GM10266 (cell line): Measurements from ENCODE around the gene PPP5C.
"Not testable (repeated sequence)": the region's sequence is repeated elsewhere in the genome, so short reads cannot be mapped to it uniquely, and the experiment has no call there.

ENCODE experiments used
- DNase-seq: peaks from one replicate; pipeline ENCODE4 v3.0.0; 2012; ENCODE audit errors: extremely low spot score
- TF ChIP-seq, protein P1 (sequence below): IDR thresholded peaks from 2 replicates; pipeline ENCODE4 v1.5.1; 2012; ENCODE audit warnings: mild to moderate bottlenecking, low read depth; ENCODE audit not compliant: control insufficient read depth, insufficient read depth; ENCODE audit errors: missing control alignments

The PPP5C gene

GRCh38 chr19:46392252-46392801, 45.4 kb downstream of the PPP5C start:
- DNase-seq = no peak
- TF ChIP-seq, protein P1, sequence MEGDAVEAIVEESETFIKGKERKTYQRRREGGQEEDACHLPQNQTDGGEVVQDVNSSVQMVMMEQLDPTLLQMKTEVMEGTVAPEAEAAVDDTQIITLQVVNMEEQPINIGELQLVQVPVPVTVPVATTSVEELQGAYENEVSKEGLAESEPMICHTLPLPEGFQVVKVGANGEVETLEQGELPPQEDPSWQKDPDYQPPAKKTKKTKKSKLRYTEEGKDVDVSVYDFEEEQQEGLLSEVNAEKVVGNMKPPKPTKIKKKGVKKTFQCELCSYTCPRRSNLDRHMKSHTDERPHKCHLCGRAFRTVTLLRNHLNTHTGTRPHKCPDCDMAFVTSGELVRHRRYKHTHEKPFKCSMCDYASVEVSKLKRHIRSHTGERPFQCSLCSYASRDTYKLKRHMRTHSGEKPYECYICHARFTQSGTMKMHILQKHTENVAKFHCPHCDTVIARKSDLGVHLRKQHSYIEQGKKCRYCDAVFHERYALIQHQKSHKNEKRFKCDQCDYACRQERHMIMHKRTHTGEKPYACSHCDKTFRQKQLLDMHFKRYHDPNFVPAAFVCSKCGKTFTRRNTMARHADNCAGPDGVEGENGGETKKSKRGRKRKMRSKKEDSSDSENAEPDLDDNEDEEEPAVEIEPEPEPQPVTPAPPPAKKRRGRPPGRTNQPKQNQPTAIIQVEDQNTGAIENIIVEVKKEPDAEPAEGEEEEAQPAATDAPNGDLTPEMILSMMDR = no peak

DNA sequence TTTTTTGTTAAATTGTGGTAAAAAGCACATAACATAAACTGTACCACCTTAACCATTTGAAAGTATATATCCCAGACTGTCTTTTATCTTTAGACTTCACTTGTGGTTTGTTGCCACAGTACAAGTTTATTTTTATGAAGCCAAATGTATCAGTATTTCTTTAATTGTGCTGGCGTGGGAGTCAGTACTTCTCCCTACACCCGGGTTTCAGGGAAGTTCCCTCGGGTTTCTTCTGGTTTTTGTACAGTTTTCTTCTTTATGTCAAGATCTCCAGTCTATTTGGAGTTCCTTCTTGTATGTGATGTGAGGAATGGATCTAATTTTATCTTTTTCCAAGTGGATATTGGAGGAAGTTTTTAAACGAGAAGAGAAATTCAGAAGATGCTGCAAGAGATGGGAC, 46.0 kb downstream of the PPP5C start:
- no peak for DNase-seq
- TF ChIP-seq, protein P1 = no peak

GRCh38 chr19:46393456-46394401, 46.8 kb downstream of the PPP5C start:
- TF ChIP-seq, protein P1 = no peak
- DNase-seq = no peak

DNA sequence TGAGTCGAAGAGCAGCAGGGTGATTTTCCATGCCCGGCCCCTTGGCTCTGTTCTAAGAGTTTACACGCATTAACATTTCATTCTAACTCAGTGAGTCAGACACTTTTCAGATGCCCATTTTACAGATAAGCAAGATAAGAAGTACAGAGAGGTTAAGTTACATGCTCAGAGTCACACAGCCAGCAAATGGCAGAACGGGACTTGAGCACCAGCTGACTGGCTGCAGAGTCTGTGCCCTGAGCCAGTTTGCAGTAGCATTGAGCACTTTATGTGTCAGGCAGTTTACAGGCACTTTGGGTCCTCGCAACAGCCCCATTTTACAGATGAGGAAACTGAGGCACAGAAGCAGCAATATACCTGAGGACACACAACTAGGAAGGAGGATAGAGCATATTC, 47.5 kb downstream of the PPP5C start:
- DNase-seq = no peak
- TF ChIP-seq, protein P1 = no peak

DNA sequence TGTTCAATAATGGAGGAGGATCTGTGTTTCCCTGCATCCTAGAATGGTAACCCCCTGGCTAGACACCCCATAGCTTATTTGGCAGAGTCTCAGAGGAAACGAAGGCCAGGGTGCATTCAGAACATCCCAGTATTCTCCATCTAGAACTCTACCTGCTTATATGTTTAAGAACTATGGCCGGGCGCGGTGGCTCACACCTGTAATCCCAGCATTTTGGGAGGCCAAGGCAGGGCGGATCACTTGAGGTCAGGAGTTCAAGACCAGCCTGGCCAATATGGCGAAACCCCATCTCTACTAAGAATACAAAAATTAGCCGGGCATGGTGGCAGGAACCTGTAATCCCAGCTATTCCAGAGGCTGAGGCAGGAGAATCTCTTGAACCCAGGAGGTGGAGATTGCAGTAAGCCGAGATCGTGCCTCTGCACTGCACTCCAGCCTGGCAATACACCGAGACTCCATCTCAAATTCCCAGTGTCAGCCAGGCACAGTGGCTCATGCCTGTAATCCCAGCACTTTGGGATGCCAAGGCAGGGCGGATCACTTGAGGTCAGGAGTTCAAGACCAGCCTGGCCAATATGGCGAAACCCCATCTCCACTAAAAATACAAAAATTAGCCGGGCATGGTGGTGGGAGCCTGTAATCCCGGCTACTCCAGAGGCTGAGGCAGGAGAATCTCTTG, 51.1 kb downstream of the PPP5C start:
- DNase-seq = not testable (repeated sequence)

DNA sequence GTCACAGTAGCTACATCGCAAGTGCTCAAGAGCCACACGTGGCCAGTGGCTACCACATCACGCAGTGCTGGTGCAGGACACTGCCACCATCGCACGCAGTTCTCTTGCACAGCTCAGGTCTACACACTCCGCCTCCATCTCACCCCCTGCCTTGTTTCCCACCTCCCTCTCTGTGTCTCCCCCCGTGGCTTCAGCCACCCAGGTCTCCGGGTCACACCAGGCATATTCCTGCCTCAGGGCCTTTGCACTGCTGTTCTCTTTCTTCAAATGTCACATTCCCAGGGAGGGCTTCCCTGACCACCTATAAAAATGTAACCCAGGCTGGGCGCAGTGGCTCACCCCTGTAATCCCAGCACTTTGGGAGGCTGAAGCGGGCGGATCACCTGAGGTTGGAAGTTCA, 55.8 kb downstream of the PPP5C start:
- no peak for DNase-seq
- TF ChIP-seq, protein P1 = no peak

DNA sequence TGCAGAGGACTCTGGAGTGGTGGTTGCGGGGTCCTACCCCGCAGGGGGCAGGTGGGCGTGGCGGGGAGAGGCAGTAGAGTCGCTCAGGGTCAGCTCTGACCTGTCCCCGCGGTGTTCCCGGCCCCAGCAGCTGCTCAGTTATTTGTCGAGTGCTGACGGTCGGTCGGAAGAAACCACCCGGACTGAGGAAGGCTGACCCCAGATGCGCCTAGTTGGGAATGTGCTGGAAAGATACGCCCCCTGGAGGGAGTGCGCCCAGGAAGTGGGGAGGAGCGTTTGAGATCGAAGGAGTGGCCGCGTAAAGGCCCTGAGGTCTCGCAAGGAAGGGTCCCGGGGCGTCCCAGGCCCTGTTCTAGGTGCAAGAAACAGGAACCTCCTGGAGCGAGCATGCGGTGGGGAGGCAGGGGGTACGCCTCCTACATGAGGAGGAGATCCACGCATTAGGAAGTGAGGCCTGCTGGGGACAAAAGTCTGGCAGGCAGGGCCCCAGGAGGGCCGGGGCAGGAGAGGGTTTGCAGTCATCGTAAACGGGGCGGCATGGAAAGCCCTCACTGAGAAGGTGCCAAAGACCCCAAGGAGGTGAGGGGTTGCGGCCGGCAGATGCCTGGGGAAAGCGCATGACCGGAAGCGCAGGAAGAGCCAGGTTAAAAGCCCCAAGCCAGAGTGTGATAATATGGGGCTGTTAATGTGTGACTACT, 57.3 kb downstream of the PPP5C start:
- DNase-seq = no peak
- TF ChIP-seq, protein P1 = peak; percentile 15
